Kidney glomerular epithelial cell (primary cell): ENCODE data around the gene MYOZ3.

Source experiments
- DNase-seq: peaks from one replicate; lab custom pipeline; 2025; lab: John Stamatoyannopoulos, UW

Gene MYOZ3

GRCh38 chr5:150700594-150701377 is 39.7 kb downstream of the MYOZ3 start, which contains the start of gene RBM22:
Gene RBM22, minus strand, starts transcription at chr5:150701062. Its CDS starts 77 bp downstream, at chr5:150700985.
- DNase-seq: peak; percentile 81

GRCh38 chr5:150703762-150704161 is 42.7 kb downstream of the MYOZ3 start:
- no peak for DNase-seq

GRCh38 chr5:150706776-150707390 is 45.8 kb downstream of the MYOZ3 start:
- DNase-seq: no peak

- no peak for DNase-seq
Observed at GRCh38 chr5:150710165-150710564, 49.1 kb downstream of the MYOZ3 start.

- DNase-seq: no peak
Observed at GRCh38 chr5:150723845-150724244, 62.8 kb downstream of the MYOZ3 start.
